SU-DHL-6 (cell line): ENCODE measurements around the gene ELN.

Source experiments
- H2AFZ ChIP-seq: fragments of 200-600 bp; sonication (generic); 2 replicates; pipeline ENCODE4 v1.6.1; 2014; ENCODE audit warnings: low read depth, mild to moderate bottlenecking, moderate library complexity, mixed read lengths, antibody characterized with exemption, low read length; ENCODE audit not compliant: severe bottlenecking
- H3F3A ChIP-seq: fragments of 200-600 bp; shearing (Covaris generic); 2 replicates; pipeline ENCODE4 v1.6.0; 2016; ENCODE audit warnings: antibody characterized with exemption, mild to moderate bottlenecking; ENCODE audit not compliant: insufficient read depth
- H3K27ac ChIP-seq: fragments of 200-600 bp; sonication (generic); 2 replicates; pipeline ENCODE4 v1.5.1; 2016; ENCODE audit warnings: low read depth, mild to moderate bottlenecking, low read length, moderate library complexity, mixed read lengths
- H3K27me3 ChIP-seq: fragments of 200-600 bp; sonication (generic), shearing (Covaris generic); 2 replicates; pipeline ENCODE4 v1.6.0; 2014; ENCODE audit warnings: mild to moderate bottlenecking, low read length
- H3K36me3 ChIP-seq: fragments of 200-600 bp; sonication (generic); 2 replicates; pipeline ENCODE4 v1.6.1; 2014; ENCODE audit warnings: mild to moderate bottlenecking, low read length, mixed read lengths
- H3K4me2 ChIP-seq: fragments of 300-600, 200-600 bp; shearing (Covaris generic), sonication (generic); 2 replicates; pipeline ENCODE4 v1.6.0; 2014; ENCODE audit warnings: low read length, low read depth, mild to moderate bottlenecking; ENCODE audit not compliant: poor library complexity, severe bottlenecking
- H3K4me3 ChIP-seq: fragments of 200-600 bp; sonication (generic); 2 replicates; pipeline ENCODE4 v1.5.1; 2014; ENCODE audit warnings: antibody characterized with exemption, low read length, mild to moderate bottlenecking, mixed read lengths; ENCODE audit not compliant: insufficient read depth, poor library complexity, severe bottlenecking
- H3K79me2 ChIP-seq: fragments of 200-600 bp; sonication (generic); 2 replicates; pipeline ENCODE4 v1.6.1; 2014; ENCODE audit warnings: mild to moderate bottlenecking, low read length, moderate library complexity; ENCODE audit not compliant: insufficient read depth
- H3K9ac ChIP-seq: fragments of 200-600 bp; sonication (generic); 2 replicates; pipeline ENCODE4 v1.7.0; 2014; ENCODE audit warnings: mild to moderate bottlenecking, low read length
- H3K9me2 ChIP-seq: fragments of 200-600 bp; sonication (generic); replicated peaks from 2 replicates; pipeline ENCODE4 v1.6.1; 2014; ENCODE audit warnings: low read length; ENCODE audit not compliant: insufficient read depth
- H3K9me3 ChIP-seq: fragments of 200-600 bp; sonication (generic); 2 replicates; pipeline ENCODE4 v1.6.1; 2014; ENCODE audit warnings: low read length, mixed read lengths; ENCODE audit not compliant: insufficient read depth
- H4K20me1 ChIP-seq: fragments of 200-600 bp; sonication (generic); 2 replicates; pipeline ENCODE4 v1.6.1; 2014; ENCODE audit warnings: low read depth, mild to moderate bottlenecking, antibody characterized with exemption, low read length, moderate library complexity, mixed read lengths
- EZH2phosphoT487 ChIP-seq: fragments of 200-600 bp; sonication (generic), shearing (Covaris generic); conservative IDR thresholded peaks from 2 replicates; pipeline ENCODE4 v1.6.1; 2018; ENCODE audit warnings: mild to moderate bottlenecking, antibody characterized with exemption, low read length, moderate library complexity, mixed read lengths
- TF ChIP-seq, protein P1 (sequence below): fragments of 200-600 bp; sonication (generic); IDR thresholded peaks from one replicate; pipeline ENCODE4 v1.5.1; 2017; ENCODE audit warnings: antibody characterized with exemption, mild to moderate bottlenecking, low read length, moderate library complexity; ENCODE audit not compliant: insufficient read depth, poor library complexity, severe bottlenecking

Gene ELN

GRCh38 chr7:74023092-74023536 lies 4.9 kb upstream of the ELN start:
- no peak for TF ChIP-seq EZH2phosphoT487
- TF ChIP-seq, protein P1, sequence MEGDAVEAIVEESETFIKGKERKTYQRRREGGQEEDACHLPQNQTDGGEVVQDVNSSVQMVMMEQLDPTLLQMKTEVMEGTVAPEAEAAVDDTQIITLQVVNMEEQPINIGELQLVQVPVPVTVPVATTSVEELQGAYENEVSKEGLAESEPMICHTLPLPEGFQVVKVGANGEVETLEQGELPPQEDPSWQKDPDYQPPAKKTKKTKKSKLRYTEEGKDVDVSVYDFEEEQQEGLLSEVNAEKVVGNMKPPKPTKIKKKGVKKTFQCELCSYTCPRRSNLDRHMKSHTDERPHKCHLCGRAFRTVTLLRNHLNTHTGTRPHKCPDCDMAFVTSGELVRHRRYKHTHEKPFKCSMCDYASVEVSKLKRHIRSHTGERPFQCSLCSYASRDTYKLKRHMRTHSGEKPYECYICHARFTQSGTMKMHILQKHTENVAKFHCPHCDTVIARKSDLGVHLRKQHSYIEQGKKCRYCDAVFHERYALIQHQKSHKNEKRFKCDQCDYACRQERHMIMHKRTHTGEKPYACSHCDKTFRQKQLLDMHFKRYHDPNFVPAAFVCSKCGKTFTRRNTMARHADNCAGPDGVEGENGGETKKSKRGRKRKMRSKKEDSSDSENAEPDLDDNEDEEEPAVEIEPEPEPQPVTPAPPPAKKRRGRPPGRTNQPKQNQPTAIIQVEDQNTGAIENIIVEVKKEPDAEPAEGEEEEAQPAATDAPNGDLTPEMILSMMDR, result no peak
- H3K79me2 ChIP-seq, result no peaks in the 10 kb centered on the region
- H3K9me3 ChIP-seq, result no peaks in the 10 kb centered on the region
- H3K9me2 ChIP-seq, result no peaks in the 10 kb centered on the region
- no peaks in the 10 kb centered on the region for H3K36me3 ChIP-seq
- no peak overlapping the region for H3K4me3 ChIP-seq
- no peak overlapping the region for H3K27ac ChIP-seq
- H3K4me2 ChIP-seq, result no peak overlapping the region
- H3F3A ChIP-seq, result no peaks in the 10 kb centered on the region
- no peak overlapping the region for H3K9ac ChIP-seq
- no peaks in the 10 kb centered on the region for H4K20me1 ChIP-seq
- H3K27me3 ChIP-seq, result no peaks in the 10 kb centered on the region
- H2AFZ ChIP-seq, result no peak overlapping the region

GRCh38 chr7:74023786-74024185 lies 4.2 kb upstream of the ELN start:
- Histone ChIP-seq H3K9me2 (no peaks in the 10 kb centered on the region), H3K27me3 (no peaks in the 10 kb centered on the region), H3K9me3 (no peaks in the 10 kb centered on the region), H4K20me1 (no peaks in the 10 kb centered on the region), H2AFZ (no peak overlapping the region), H3K4me3 (no peak overlapping the region), H3K79me2 (no peaks in the 10 kb centered on the region), H3K27ac (no peak overlapping the region), H3K9ac (no peak overlapping the region), H3F3A (no peaks in the 10 kb centered on the region), H3K4me2 (no peak overlapping the region), H3K36me3 (no peaks in the 10 kb centered on the region)
- TF ChIP-seq, protein P1, result no peak
- no peak for TF ChIP-seq EZH2phosphoT487

DNA sequence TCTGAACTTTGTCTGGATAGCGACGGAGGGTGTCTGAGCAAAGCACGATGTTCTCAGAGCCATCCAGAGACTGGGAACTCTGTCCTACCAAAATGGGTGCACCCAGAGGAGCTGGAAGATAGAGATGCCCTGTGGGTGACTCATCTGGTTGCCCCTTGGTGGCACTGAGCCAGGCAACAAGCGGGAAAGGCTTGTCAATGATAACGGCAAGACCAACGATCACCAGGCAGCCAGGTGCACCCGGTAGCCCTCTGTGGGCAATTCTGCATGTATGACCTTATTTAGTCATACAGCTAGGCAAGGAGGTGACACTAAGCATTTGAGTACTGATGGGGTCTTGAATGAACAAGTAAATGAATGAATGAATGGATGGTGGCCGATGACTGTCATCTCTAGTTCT lies 2.8 kb upstream of the ELN start:
- Histone ChIP-seq H2AFZ (no peak overlapping the region), H3K27me3 (no peaks in the 10 kb centered on the region), H3K9me2 (no peaks in the 10 kb centered on the region), H3K27ac (no peak overlapping the region), H3K4me3 (no peak overlapping the region), H3K79me2 (no peaks in the 10 kb centered on the region), H3K36me3 (no peaks in the 10 kb centered on the region), H3K4me2 (no peak overlapping the region), H3F3A (no peaks in the 10 kb centered on the region), H3K9ac (no peak overlapping the region), H3K9me3 (no peaks in the 10 kb centered on the region), H4K20me1 (no peaks in the 10 kb centered on the region)
- TF ChIP-seq EZH2phosphoT487, result no peak
- TF ChIP-seq, protein P1, result no peak
